Panc1 (cell line): Measurements from ENCODE around the gene LINGO3.

Experiments used
- POLR2AphosphoS5 ChIP-seq: IDR thresholded peaks from 2 replicates; pipeline ENCODE4 v1.6.1; 2012; ENCODE audit warnings: mild to moderate bottlenecking, low read depth, low read length, moderate library complexity
- SIN3A ChIP-seq: IDR thresholded peaks from 2 replicates; pipeline ENCODE4 v1.6.1; 2012; ENCODE audit warnings: low read depth, mild to moderate bottlenecking, low read length, moderate library complexity, borderline replicate concordance; ENCODE audit not compliant: insufficient read depth
- TF ChIP-seq, protein P1 (sequence below): fragments of 450-650 bp; IDR thresholded peaks from 2 replicates; pipeline ENCODE4 v1.5.1; 2017; ENCODE audit warnings: mild to moderate bottlenecking

DNA sequence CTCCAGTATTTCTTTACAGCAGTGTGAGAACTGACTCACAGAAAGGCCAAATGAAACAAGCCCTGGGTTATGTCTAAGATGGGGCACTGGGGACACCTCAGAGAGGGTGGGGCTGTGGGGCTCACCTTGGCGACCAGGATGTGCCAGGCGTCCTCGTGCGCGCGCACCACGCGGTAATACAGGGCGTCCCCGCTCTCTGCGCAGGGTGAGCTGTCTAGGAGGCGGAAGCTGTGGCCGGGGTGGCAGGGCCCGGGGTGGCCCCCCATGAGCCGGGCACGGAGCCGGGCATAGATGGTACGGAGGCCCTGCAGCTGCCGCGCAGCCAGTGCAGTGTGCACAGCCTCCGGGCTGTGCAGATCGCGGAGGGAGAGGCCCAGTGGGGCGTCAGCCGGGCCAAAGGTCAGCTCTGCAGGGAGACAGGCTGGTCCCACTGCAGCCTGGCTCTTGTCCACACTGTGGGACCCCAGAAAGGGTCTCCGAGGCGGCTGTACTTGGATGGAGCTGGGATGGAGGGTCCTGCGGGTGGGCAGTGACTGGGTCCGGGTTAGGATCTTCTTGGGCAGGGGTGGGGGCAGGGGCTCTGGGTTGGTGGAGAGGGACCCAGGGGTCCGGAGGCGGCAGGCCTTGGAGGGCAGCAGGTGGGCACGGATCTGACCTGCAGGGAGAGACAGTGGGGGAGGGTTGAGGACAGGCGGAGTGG lies 29.3 kb downstream of the LINGO3 start:
- TF ChIP-seq POLR2AphosphoS5 (no peak), SIN3A (no peak)
- TF ChIP-seq, protein P1, sequence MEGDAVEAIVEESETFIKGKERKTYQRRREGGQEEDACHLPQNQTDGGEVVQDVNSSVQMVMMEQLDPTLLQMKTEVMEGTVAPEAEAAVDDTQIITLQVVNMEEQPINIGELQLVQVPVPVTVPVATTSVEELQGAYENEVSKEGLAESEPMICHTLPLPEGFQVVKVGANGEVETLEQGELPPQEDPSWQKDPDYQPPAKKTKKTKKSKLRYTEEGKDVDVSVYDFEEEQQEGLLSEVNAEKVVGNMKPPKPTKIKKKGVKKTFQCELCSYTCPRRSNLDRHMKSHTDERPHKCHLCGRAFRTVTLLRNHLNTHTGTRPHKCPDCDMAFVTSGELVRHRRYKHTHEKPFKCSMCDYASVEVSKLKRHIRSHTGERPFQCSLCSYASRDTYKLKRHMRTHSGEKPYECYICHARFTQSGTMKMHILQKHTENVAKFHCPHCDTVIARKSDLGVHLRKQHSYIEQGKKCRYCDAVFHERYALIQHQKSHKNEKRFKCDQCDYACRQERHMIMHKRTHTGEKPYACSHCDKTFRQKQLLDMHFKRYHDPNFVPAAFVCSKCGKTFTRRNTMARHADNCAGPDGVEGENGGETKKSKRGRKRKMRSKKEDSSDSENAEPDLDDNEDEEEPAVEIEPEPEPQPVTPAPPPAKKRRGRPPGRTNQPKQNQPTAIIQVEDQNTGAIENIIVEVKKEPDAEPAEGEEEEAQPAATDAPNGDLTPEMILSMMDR: no peak
